ENCODE data around the gene ERICH4.
"Not testable (repeated sequence)": the region's sequence is repeated elsewhere in the genome, so short reads cannot be mapped to it uniquely, and the experiment has no call there.

ERICH4 gene

GRCh38 chr19:41428481-41428859 is 14.5 kb upstream of the ERICH4 start:
- TF ChIP-seq, protein P1, sequence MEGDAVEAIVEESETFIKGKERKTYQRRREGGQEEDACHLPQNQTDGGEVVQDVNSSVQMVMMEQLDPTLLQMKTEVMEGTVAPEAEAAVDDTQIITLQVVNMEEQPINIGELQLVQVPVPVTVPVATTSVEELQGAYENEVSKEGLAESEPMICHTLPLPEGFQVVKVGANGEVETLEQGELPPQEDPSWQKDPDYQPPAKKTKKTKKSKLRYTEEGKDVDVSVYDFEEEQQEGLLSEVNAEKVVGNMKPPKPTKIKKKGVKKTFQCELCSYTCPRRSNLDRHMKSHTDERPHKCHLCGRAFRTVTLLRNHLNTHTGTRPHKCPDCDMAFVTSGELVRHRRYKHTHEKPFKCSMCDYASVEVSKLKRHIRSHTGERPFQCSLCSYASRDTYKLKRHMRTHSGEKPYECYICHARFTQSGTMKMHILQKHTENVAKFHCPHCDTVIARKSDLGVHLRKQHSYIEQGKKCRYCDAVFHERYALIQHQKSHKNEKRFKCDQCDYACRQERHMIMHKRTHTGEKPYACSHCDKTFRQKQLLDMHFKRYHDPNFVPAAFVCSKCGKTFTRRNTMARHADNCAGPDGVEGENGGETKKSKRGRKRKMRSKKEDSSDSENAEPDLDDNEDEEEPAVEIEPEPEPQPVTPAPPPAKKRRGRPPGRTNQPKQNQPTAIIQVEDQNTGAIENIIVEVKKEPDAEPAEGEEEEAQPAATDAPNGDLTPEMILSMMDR (IDR thresholded peaks at IDR 0.05; ENCODE audit: borderline replicate concordance, insufficient read depth, low read depth, low read length) = no peak
- no peak overlapping the region for H3K4me3 ChIP-seq (ENCODE audit: low read depth, low read length)

DNA sequence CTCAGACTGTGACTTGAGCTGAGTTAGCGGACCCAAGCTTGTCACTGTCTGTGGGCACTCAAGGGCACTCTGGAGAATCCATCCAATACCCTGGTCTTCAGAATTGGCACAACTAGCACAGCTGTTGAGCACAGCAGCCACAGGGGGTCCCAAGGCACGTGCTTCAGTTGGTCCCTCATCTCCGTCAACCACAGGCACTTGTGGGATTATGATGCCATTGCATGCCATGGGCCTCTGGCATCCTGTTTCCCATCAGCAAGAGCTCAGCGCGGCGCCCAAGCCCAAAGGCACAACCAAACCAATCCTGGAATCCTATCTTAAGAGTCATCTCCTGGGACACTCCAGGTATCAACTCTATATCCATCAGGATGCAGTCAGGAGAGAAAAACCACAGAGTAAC is 12.0 kb upstream of the ERICH4 start:
- TF ChIP-seq, protein P1 (IDR thresholded peaks at IDR 0.05; ENCODE audit: borderline replicate concordance, insufficient read depth, low read depth, low read length) = no peak
- no peak overlapping the region for H3K4me3 ChIP-seq (ENCODE audit: low read depth, low read length)

GRCh38 chr19:41431426-41432386 is 11.2 kb upstream of the ERICH4 start:
- H3K4me3 ChIP-seq (ENCODE audit: low read depth, low read length) = no peak overlapping the region
- TF ChIP-seq, protein P1 (IDR thresholded peaks at IDR 0.05; ENCODE audit: borderline replicate concordance, insufficient read depth, low read depth, low read length) = no peak

GRCh38 chr19:41433171-41433570 is 9.8 kb upstream of the ERICH4 start:
- TF ChIP-seq, protein P1 (IDR thresholded peaks at IDR 0.05; ENCODE audit: borderline replicate concordance, insufficient read depth, low read depth, low read length) = no peak
- H3K4me3 ChIP-seq (ENCODE audit: low read depth, low read length) = no peak overlapping the region

GRCh38 chr19:41434450-41434849 is 8.5 kb upstream of the ERICH4 start:
- H3K4me3 ChIP-seq (ENCODE audit: low read depth, low read length) = no peak overlapping the region
- TF ChIP-seq, protein P1 (IDR thresholded peaks at IDR 0.05; ENCODE audit: borderline replicate concordance, insufficient read depth, low read depth, low read length) = no peak

GRCh38 chr19:41435376-41435775 is 7.6 kb upstream of the ERICH4 start:
- not testable (repeated sequence) for H3K4me3 ChIP-seq (ENCODE audit: low read depth, low read length)

- H3K4me3 ChIP-seq (ENCODE audit: low read depth, low read length) = no peak overlapping the region
- TF ChIP-seq, protein P1 (IDR thresholded peaks at IDR 0.05; ENCODE audit: borderline replicate concordance, insufficient read depth, low read depth, low read length) = no peak
Observed at GRCh38 chr19:41435936-41436673, 6.9 kb upstream of the ERICH4 start.

Data from GM12875 (cell line).